CD4-positive, alpha-beta T cell treated with Interleukin-15 for 4 hours (primary cell): ENCODE results near the gene ERBB2.
"Not testable (repeated sequence)": the region's sequence is repeated elsewhere in the genome, so short reads cannot be mapped to it uniquely, and the experiment has no call there.

Experiments used
- DNase-seq: peaks from one replicate; pipeline ENCODE4 v3.0.0-alpha.2; 2020; ENCODE audit warnings: low spot score

The ERBB2 gene

DNA sequence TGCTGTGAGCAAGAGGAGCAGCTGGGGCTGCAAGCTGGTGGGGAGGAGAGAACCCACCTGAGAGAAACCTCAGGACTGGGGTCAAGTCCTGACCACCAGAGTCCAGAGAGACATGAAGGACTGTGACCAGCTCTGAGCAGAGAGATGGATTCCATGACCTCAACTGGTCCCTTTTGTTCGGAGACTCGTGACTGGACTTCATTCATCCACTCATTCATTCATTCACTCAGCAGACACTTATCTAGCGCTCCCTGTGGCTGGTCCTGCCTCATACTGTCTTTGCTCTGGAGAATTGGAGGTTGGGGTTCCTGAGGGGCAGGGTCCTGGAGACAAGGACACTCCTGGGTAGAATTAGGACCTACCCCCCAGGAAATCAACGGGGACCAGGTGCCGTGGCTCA lies 4.0 kb downstream of the ERBB2 start:
- DNase-seq, result no peak

DNA sequence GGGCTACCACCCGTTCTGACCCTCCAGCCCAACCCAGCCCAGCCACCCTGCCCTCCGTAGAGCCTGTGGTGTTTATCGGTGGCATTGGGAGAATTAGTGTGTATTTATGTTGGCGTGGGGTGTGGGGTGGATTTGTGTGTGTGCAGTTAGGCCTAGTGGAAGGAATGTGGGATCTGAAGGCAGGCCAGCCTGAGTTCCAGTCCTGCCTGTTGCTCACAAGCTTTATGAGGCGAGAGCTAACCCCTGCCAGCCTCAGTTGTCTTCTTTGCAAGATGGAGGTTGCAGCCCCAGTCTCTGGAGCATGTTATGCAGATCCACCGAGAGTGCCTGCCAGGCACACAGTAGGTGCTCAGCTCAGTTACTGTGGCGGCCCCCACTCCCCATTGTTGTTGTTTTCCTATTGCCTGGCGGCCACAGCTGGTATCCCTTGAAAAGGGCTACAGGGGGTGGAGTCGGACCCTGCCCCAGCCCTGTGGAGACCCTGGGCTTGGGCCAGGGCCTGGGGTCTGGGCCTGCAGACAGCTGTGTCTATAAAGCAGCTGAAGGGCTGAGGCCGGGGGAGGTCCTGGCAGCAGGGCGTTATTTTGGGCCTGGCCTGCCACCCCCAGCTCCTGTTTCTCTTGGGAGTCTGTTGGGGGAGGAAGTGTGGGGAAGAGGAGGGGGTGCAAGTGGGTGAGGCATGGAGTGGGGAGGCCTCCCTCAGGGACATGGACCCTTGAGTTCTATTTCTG lies 5.1 kb downstream of the ERBB2 start:
- no peak for DNase-seq

DNA sequence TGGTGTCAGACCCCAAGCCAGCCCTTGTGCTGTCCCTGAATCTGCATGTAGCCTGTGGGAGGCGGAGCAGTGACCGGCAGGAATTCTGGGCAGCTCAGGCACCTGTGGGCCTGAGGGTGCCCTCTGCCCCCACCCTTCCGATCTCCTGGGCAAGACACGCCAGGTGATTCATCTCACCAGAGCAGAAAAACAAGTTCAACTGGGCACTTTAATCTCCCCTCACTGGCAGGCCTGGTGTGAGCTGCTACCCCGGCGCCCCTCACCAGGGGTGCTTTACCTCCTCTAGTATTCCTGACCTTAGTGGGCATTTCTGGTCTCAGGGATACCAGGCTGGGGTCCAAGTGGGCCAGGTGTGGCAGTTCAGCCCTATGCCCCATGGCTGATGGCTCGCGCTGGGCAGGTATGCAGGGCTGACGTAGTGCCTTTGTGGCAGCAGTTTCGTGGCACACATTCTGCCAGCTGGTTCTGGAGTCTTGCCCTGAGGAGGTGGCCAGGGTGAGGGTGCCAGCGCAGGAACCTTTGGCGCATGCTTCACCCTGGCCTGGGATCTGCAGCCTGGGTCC lies 6.0 kb downstream of the ERBB2 start:
- no peak for DNase-seq

DNA sequence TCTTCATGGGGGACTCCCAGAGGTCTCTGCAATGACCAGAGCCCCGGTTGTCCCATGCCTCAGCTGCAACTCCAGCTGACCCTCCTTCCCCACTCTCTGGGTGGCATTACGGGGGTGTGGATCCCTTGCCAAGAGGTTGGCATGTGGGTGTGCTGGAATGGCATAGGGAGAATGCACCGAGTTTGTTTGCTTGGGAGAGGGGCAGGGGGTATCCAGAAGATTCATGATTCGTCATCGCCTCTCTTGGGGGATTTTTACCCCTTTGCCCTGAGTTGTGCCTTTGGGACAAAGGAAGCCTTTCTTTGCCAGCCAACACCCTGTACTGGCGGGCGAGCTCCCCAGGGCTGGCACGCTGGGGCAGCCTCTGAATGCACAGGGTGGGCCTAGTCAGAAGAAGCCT lies 6.5 kb downstream of the ERBB2 start:
- no peak for DNase-seq

DNA sequence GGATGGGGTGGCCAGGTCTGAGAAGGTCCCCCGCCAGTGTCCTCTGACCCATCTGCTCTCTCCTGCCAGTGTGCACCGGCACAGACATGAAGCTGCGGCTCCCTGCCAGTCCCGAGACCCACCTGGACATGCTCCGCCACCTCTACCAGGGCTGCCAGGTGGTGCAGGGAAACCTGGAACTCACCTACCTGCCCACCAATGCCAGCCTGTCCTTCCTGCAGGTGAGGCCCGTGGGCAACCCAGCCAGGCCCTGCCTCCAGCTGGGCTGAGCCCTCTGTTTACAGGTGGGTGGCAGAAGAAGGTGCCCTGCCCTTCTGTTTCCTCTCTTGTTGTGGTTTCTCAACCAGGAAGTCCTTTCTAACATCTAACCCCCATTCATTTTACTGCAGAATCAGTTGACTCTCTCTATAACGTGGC lies 7.1 kb downstream of the ERBB2 start:
- peak; percentile 13 for DNase-seq

DNA sequence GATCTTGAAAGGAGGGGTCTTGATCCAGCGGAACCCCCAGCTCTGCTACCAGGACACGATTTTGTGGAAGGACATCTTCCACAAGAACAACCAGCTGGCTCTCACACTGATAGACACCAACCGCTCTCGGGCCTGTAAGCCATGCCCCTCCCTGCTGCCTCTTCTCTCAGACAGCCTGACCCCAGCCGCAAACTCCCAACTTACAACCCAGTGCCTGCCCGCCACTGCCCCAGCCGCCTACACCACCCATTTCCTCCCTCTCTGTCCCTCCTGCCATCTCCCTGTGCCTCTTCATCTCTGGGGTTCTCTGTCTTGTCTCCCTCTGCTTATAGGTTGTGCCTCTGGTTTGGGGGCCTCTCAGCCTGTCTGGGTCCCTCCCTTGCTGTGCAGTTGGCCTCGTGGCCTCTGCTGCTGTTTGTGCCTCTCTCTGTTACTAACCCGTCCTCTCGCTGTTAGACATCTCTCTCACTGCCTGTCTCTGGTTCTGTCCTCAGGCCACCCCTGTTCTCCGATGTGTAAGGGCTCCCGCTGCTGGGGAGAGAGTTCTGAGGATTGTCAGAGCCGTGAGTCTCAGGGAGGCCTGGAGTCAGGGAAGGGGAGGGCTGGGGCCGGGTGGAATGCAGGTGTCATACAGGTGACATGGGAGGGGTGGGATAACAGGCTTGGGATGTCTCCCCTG lies 9.6 kb downstream of the ERBB2 start:
- no peak for DNase-seq

DNA sequence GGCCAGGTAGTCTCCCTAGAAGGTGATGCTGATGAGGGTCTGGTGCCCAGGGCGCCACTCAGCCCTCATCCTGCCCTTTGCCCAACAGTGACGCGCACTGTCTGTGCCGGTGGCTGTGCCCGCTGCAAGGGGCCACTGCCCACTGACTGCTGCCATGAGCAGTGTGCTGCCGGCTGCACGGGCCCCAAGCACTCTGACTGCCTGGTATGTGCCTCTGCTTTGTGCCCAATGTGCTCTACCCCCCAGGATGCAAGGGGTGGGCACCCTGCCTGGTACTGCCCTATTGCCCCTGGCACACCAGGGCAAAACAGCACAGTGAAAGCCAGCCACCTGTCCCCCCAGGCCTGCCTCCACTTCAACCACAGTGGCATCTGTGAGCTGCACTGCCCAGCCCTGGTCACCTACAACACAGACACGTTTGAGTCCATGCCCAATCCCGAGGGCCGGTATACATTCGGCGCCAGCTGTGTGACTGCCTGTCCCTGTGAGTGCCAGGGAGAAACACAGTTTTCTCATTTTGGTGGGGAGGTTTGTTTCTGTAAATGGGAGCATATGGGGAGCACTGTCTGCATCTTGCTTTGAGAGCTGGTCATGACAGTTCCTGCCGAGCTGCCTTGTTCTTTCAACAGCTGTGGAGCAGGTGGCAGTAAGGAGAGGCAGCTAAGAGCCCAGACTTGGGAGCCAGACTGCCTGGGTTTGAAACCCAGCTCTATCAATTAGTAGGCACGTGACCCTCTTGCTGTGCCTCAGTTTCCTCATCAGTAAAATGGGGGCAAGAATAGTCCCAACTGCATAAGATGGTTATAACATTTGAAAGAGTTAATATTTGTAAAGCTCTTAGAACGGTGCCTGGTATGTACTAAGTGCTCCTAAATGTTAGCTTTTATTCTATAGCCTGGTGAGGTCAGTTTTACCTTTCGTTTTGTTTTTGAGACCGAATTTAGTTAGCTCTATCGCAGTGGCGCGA lies 10.4 kb downstream of the ERBB2 start:
- no peak for DNase-seq

DNA sequence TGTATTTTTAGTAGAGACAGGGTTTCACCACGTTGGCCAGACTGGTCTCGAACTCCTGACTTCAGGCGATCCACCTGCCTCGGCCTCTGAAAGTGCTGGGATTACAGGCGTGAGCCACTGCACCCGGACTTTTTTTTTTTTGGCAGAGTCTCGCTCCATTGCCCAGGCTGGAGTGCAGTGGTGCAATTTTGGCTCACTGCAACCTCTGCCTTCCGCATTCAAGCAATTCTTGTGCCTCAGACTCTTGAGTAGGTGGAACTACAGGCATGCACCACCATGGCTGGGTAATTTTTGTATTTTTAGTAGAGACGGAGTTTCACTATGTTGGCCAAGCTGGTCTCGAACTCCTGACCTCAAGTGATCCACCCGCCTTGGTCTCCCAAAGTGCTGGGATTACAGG lies 11.2 kb downstream of the ERBB2 start:
- DNase-seq, result not testable (repeated sequence)

DNA sequence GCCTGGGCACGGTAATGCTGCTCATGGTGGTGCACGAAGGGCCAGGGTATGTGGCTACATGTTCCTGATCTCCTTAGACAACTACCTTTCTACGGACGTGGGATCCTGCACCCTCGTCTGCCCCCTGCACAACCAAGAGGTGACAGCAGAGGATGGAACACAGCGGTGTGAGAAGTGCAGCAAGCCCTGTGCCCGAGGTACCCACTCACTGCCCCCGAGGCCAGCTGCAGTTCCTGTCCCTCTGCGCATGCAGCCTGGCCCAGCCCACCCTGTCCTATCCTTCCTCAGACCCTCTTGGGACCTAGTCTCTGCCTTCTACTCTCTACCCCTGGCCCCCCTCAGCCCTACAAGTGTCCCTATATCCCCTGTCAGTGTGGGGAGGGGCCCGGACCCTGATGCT lies 12.0 kb downstream of the ERBB2 start:
- DNase-seq, result no peak

DNA sequence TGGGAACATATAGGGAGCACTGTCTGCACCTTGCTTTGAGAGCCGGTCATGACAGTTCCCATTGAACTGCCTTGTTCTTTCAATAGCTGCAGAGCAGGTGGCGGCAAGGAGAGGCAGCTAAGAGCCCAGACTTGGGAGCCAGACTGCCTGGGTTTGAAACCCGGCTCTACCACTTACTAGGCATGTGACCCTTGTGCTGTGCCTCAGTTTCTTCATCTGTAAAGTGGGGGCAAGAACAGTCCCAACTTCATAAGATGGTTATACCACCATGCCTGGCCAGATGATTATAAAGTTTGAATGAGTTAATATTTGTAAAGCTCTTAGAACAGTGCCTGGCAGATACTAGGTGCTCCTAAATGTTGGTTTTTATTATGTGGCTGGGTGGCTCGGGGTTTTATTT lies 14.4 kb downstream of the ERBB2 start:
- no peak for DNase-seq

DNA sequence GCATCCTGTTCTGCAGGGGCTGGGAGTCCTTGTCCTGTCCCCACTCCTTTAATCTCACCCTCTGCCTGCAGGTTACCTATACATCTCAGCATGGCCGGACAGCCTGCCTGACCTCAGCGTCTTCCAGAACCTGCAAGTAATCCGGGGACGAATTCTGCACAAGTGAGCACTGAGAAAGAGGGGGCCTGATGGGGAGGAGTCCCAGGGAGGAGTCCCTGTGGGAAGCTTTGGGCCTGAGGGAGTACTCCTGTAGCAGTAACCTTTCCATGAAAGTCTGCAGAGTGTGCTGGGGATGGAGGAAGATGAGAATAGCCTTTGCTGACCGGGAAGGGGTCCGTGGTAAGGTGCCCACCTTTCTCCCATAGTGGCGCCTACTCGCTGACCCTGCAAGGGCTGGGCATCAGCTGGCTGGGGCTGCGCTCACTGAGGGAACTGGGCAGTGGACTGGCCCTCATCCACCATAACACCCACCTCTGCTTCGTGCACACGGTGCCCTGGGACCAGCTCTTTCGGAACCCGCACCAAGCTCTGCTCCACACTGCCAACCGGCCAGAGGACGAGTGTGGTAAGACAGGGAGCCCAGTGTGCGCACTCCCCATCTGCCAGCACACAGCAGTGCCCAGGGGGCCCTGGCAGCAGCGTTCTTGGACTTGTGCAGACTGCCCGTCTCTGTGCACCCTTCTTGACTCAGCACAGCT lies 15.7 kb downstream of the ERBB2 start:
- DNase-seq, result no peak

DNA sequence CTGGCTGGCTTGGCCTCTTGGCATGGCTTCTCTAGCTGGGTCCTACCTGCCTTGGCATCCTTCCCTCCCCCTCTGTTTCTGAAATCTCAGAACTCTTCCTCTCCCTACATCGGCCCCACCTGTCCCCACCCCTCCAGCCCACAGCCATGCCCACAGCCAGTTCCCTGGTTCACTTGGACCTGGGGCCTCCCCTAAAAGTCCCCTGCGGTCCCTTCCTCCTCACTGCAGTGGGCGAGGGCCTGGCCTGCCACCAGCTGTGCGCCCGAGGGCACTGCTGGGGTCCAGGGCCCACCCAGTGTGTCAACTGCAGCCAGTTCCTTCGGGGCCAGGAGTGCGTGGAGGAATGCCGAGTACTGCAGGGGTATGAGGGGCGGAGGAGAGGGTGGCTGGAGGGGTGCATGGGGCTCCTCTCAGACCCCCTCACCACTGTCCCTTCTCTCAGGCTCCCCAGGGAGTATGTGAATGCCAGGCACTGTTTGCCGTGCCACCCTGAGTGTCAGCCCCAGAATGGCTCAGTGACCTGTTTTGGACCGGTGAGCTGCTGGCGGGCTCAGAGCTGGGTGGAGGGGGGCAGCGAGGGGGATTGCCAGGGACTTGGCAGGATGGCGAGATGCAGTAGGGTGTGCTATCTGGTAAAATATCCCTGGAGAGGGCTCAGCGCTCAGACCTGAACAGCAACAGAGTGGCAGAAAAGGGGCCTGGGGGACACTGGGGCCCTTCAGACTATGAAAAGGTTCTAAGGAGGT lies 16.4 kb downstream of the ERBB2 start:
- DNase-seq, result no peak

DNA sequence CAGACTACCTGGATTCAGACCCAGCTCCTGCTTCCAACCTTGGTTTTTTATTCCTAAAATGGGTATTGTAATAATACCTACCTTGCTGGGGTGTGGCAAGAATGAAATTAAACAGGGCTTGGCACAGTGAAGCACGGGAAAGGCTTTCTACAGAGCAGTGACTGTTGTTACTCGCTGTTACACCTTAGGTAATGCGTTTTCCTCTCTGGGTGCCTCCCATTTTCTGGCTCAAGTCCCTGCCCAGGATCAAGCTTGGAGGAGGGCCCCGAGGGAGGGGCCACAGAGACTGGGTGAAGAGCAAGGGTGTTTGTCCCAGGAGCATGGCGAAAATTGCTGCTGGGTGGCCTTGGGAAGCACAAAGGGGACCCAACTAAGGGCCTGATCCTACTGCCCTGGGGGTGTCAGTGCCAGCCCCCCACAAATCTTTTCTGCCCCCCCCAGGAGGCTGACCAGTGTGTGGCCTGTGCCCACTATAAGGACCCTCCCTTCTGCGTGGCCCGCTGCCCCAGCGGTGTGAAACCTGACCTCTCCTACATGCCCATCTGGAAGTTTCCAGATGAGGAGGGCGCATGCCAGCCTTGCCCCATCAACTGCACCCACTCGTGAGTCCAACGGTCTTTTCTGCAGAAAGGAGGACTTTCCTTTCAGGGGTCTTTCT lies 17.1 kb downstream of the ERBB2 start:
- no peak for DNase-seq

DNA sequence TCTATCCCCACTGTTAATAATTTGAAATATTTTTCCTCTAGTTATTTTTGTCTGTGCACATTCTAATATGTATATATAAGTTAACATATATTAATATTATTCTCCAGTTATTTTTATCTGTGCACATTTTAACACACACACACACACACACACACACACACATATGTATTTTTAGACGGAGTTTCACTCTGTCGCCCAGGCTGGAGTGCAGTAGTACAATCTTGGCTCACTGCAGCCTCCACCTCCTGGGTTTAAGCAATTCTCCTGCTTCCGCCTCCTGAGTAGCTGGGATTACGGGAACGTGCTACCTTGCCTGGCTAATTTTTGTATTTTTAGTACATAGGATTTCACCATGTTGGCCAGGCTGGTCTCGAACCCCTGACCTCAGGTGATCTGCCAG lies 17.8 kb downstream of the ERBB2 start:
- no peak for DNase-seq

DNA sequence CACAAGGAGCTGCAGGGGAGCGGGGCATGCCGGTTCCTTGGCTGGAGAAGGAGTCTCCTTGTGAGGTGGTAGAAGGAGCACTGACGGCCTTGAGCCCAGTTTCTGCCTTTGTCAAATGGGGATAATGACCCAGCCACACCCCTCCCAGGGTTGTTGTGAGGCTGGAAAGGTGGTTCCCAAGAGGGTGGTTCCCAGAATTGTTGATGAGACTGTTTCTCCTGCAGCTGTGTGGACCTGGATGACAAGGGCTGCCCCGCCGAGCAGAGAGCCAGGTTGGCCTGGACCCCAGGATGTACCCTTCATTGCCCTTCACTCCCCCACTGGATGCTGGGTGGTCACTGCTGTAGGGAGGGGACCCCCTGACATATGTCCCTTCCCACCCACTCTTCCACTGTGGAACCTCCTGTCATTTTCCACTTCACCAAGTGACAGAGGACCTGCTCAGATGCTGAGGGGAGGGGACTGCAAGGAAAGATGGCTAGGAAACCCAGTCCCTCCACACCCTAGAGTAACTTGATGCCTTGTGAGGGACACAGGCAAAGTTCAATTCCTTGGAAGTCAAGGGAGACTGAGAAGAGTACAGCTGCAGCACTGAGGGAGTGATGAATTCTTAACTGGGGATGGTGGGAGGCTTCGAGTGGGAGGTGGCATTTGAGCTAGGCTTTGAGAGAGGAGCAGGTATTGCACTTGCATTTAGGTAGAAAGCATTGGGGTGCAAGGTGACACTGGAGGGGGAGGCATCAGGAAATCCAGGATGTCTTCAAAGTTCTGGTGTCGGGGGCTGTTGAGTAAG lies 19.9 kb downstream of the ERBB2 start:
- no peak for DNase-seq

DNA sequence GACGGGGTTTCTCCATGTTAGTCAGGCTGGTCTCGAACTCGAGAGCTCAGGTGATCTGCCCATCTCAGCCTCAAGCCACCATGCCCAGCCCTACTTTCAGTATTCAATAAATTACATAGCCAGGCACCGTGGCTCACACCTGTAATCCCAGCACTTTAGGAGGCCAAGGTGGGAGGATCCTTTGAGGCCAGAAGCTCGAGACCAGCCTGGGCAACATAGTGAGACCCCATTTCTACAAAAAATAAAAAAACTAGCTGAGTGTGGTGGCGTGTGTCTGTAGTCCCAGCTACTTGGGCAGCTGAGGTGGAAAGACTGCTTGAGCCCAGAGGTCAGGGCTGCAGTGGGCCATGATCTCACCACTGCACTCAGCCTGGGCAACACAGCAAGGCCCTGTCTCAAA lies 22.2 kb downstream of the ERBB2 start:
- no peak for DNase-seq

DNA sequence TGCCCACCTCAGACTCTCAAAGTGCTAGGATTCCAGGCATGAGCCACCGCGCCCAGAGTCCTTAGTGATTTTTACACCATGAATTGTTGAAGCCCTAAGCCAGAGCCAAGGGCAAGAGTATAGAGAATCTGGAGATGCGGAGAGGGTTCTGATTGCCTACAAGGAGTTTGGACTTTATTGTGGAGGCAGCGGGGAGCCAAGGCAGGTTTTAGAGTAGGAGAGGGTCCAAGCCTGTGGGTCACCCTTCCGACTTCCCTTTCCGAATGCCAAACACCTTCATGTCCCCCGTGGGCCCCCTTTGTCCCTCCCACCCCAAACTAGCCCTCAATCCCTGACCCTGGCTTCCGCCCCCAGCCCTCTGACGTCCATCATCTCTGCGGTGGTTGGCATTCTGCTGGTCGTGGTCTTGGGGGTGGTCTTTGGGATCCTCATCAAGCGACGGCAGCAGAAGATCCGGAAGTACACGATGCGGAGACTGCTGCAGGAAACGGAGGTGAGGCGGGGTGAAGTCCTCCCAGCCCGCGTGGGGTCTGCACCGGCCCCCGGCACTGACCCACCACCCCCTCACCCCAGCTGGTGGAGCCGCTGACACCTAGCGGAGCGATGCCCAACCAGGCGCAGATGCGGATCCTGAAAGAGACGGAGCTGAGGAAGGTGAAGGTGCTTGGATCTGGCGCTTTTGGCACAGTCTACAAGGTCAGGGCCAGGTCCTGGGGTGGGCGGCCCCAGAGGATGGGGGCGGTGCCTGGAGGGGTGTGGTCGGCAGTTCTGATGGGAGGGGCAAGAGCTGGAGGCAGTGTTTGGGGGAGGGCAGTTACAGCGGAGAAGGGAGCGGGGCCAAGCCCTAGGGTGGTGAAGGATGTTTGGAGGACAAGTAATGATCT lies 23.3 kb downstream of the ERBB2 start:
- DNase-seq, result no peak

DNA sequence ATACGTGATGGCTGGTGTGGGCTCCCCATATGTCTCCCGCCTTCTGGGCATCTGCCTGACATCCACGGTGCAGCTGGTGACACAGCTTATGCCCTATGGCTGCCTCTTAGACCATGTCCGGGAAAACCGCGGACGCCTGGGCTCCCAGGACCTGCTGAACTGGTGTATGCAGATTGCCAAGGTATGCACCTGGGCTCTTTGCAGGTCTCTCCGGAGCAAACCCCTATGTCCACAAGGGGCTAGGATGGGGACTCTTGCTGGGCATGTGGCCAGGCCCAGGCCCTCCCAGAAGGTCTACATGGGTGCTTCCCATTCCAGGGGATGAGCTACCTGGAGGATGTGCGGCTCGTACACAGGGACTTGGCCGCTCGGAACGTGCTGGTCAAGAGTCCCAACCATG lies 24.9 kb downstream of the ERBB2 start:
- no peak for DNase-seq

DNA sequence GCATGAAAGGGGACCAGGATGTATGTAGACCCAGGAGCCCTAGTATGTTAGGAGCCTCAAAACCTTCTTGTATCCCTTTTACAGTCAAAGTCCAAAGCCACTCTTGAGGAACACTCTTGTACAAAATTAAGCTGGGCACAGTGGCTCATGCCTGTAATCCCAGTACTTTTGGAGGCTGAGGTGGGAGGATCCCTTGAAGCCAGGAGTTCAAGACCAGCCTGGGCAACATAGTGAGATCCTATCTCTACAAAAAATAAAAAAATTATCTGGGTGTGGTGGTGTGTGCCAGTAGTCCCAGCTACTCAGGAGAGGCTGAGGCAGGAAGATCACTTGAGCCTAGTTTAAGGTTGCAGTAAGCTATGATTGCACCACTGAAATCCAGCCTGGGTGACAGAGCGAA lies 26.1 kb downstream of the ERBB2 start:
- DNase-seq, result not testable (repeated sequence)
